ENCODE results near the gene SPATA32. TPM values are rescaled to one million over a fixed set of nuclear protein-coding genes. Genes with fewer than 3 reads are reported as not detected.
A peak's percentile ranks its signal among the peaks of the same experiment; 100 is the strongest.

Gene SPATA32
- total RNA-seq, 4 donors from 2014 or later, result 0.48 TPM; not detected in 3

GRCh38 chr17:45251931-45252330 is 10.0 kb downstream of the SPATA32 start:
- Histone ChIP-seq H3K4me1 (peaks cover 2 to 19% (median 12%) of the 10 kb centered on the region in 4 donors), H3K27ac (peak overlapping the region; percentile 48 to 64 (median 55)), H3K27me3 (no peaks in the 10 kb centered on the region), H3K36me3 (no peaks in the 10 kb centered on the region), H3K4me3 (no peak overlapping the region), H3K9me3 (no peaks in the 10 kb centered on the region)
- DNase-seq, result no peak
- WGBS, 2 donors (ENCODE audit: low coverage in 1 of 2), result 37 to 53% methylated on average over 7 of the region's 7 CpGs
- in situ Hi-C loops (cut with MboI; ENCODE audit: low pct_ligation_motif_present in 1 of 4, low pct_unique_long_range_greater_than_20kb in 1 of 4, low sequenced_read_pairs in 3 of 4) (no loop called here), intact Hi-C loops (cut with DNase I; ENCODE audit: low total_unique reads) (no loop called here)
- TF ChIP-seq POLR2AphosphoS5 (IDR thresholded peaks at IDR 0.05) (no peak), CTCF (IDR thresholded peaks at IDR 0.05) (no peak)

GRCh38 chr17:45248132-45248957 is 13.5 kb downstream of the SPATA32 start:
- peaks cover 8 to 26% (median 21%) of the 10 kb centered on the region in 4 donors for H3K4me1 ChIP-seq

GRCh38 chr17:45247429-45248131 is 14.3 kb downstream of the SPATA32 start:
- TF ChIP-seq POLR2AphosphoS5 (IDR thresholded peaks at IDR 0.05), result peak; percentile 72 to 93 (median 84)
- peak in 1 of 5 experiments; percentile 10 for TF ChIP-seq CTCF (IDR thresholded peaks at IDR 0.05)
- TF ChIP-seq EP300 (IDR thresholded peaks at IDR 0.05; ENCODE audit: low read depth), result no peak
- peak; percentile 95 for TF ChIP-seq POLR2A (IDR thresholded peaks at IDR 0.05)
- peak; percentile 99 for DNase-seq
- H3K36me3 ChIP-seq, result no peaks in the 10 kb centered on the region
- 1% methylated on average over 39 of the region's 61 CpGs; no CpG with 5 or more reads in 1 of the 2 donors for WGBS, 2 donors (ENCODE audit: low coverage in 1 of 2)
- peaks cover 8 to 26% (median 18%) of the 10 kb centered on the region in 4 donors for H3K4me1 ChIP-seq
- in situ Hi-C loops (cut with MboI; ENCODE audit: low pct_ligation_motif_present in 1 of 4, low pct_unique_long_range_greater_than_20kb in 1 of 4, low sequenced_read_pairs in 3 of 4), result no loop called here
- no peaks in the 10 kb centered on the region for H3K9me3 ChIP-seq
- intact Hi-C loops (cut with DNase I; ENCODE audit: low total_unique reads), result loop anchor here (2.0 kb wide), 1 partner anchor 27 kb away; the partner anchor contains the start of gene FMNL1
- H3K27me3 ChIP-seq, result no peaks in the 10 kb centered on the region
- peak overlapping the region; percentile 83 to 96 (median 90) for H3K27ac ChIP-seq
- peak overlapping the region; percentile 10 to 65 (median 54) for H3K4me3 ChIP-seq

More at GRCh38 chr17:45248132-45248957, 13.5 kb downstream of the SPATA32 start:
- peak; percentile 83 for DNase-seq
- Histone ChIP-seq H3K9me3 (no peaks in the 10 kb centered on the region), H3K4me3 (peak overlapping the region; percentile 10 to 65 (median 54)), H3K36me3 (no peaks in the 10 kb centered on the region), H3K27ac (peak overlapping the region; percentile 83 to 96 (median 90)), H3K27me3 (no peaks in the 10 kb centered on the region)
- intact Hi-C loops (cut with DNase I; ENCODE audit: low total_unique reads) (loop anchor here (2.0 kb wide), 1 partner anchor 28 kb away; the partner anchor contains the start of gene FMNL1), in situ Hi-C loops (cut with MboI; ENCODE audit: low pct_ligation_motif_present in 1 of 4, low pct_unique_long_range_greater_than_20kb in 1 of 4, low sequenced_read_pairs in 3 of 4) (no loop called here)
- TF ChIP-seq POLR2A (IDR thresholded peaks at IDR 0.05) (peak; percentile 53), CTCF (IDR thresholded peaks at IDR 0.05) (no peak)
- WGBS, 2 donors (ENCODE audit: low coverage in 1 of 2), result 33% methylated on average over 18 of the region's 39 CpGs; no CpG with 5 or more reads in 1 of the 2 donors

DNA sequence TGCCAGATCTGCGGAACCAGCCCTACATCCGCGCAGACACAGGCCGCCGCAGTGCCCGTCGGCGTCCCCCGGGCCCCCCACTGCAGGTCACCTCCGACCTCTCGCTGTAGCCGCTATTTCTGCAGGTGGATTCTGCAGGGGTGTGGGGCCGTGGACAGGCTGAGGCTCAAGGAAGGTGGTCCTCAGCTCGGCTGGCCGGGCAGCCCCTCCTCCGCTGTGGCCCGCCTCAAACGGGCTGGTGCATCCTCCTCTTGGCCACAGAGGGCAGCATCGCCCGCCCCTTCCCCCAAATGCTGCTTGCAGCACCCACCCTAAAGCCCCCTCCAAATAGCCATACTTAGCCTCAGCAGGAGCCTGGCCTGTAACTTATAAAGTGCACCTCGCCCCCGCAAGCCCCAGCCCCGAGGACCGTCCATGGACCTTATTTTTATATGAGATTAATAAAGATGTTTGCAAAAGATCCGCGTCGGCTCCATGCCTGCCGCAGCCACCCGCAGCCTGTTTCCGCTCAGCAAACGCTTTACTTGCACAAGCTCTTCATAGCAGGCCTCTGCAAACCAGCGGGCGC is 14.9 kb downstream of the SPATA32 start:
- peaks cover 8 to 26% (median 12%) of the 10 kb centered on the region in 4 donors for H3K4me1 ChIP-seq
- no peaks in the 10 kb centered on the region for H3K9me3 ChIP-seq
- in situ Hi-C loops (cut with MboI; ENCODE audit: low pct_ligation_motif_present in 1 of 4, low pct_unique_long_range_greater_than_20kb in 1 of 4, low sequenced_read_pairs in 3 of 4), result no loop called here
- no peak for DNase-seq
- 0 to 23% methylated on average over 2 to 26 of the region's 33 CpGs for WGBS, 2 donors (ENCODE audit: low coverage in 1 of 2)
- H3K27me3 ChIP-seq, result peaks cover 5% of the 10 kb centered on the region
- no peaks in the 10 kb centered on the region for H3K36me3 ChIP-seq
- peak overlapping the region; percentile 10 to 65 (median 54) for H3K4me3 ChIP-seq
- peak overlapping the region; percentile 83 to 96 (median 90) for H3K27ac ChIP-seq
- peak in 4 of 5 experiments; percentile 28 to 44 (median 36) for TF ChIP-seq CTCF (IDR thresholded peaks at IDR 0.05)
- TF ChIP-seq POLR2A (IDR thresholded peaks at IDR 0.05), result no peak
- no peak for TF ChIP-seq EP300 (IDR thresholded peaks at IDR 0.05; ENCODE audit: low read depth)
- TF ChIP-seq POLR2AphosphoS5 (IDR thresholded peaks at IDR 0.05), result no peak
- intact Hi-C loops (cut with DNase I; ENCODE audit: low total_unique reads), result no loop called here

Measured in transverse colon (tissue), 4 donors.